ENCODE results near the gene SEMA6A. TPM values are rescaled to one million over a fixed set of nuclear protein-coding genes. Genes with fewer than 3 reads are reported as not detected.

SEMA6A gene
- total RNA-seq, 1 experiment from 2014 or later, result 18.3 TPM

- intact Hi-C loops (cut with micrococcal nuclease; ENCODE audit: unreplicated experiment), result no loop called here
- Histone ChIP-seq H3K9me3 (no peaks in the 10 kb centered on the region), H3K4me3 (ENCODE audit: low read depth, low read length) (no peak overlapping the region), H3K27me3 (replicated peaks; ENCODE audit: control insufficient read depth, insufficient read depth, low read length) (no peaks in the 10 kb centered on the region), H3K36me3 (ENCODE audit: control insufficient read depth, insufficient read depth, low read length) (no peaks in the 10 kb centered on the region), H3K4me1 (peaks cover 7% of the 10 kb centered on the region; the same call in 1 of the 2 replicates)
- Mint-ChIP-seq H3K27me3 (ENCODE audit: insufficient read depth, unreplicated experiment) (no peaks in the 10 kb centered on the region), H3K9me3 (ENCODE audit: unreplicated experiment) (no peaks in the 10 kb centered on the region), H3K27ac (ENCODE audit: unreplicated experiment) (no peak overlapping the region), H3K36me3 (ENCODE audit: insufficient read depth, unreplicated experiment) (peaks cover 32% of the 10 kb centered on the region), H3K4me3 (ENCODE audit: unreplicated experiment) (no peak overlapping the region), H3K4me1 (ENCODE audit: low read depth, unreplicated experiment) (peaks cover 10% of the 10 kb centered on the region)
- CTCF ChIA-PET, result no interaction called here
- DNase-seq, result no peak
- no peak for TF ChIP-seq CTCF (IDR thresholded peaks at IDR 0.05; ENCODE audit: insufficient read depth in 1 of 2, low read depth in 1 of 2, low read length in 1 of 2, severe bottlenecking in 1 of 2, unreplicated experiment in 1 of 2)
- BruUV-seq (replicated peaks), result no TSS peak
- POLR2A ChIA-PET, result no interaction called here
Measured at GRCh38 chr5:116488356-116489041, 86.1 kb downstream of the SEMA6A start.

GRCh38 chr5:116487045-116487444, 87.6 kb downstream of the SEMA6A start:
- Mint-ChIP-seq H3K27ac (ENCODE audit: unreplicated experiment) (no peak overlapping the region), H3K36me3 (ENCODE audit: insufficient read depth, unreplicated experiment) (peaks cover 27% of the 10 kb centered on the region)

GRCh38 chr5:116486588-116486987, 88.0 kb downstream of the SEMA6A start:
- no peak overlapping the region for H3K4me3 Mint-ChIP-seq (ENCODE audit: unreplicated experiment)
- no TSS peak for BruUV-seq (replicated peaks)
- H3K4me1 Mint-ChIP-seq (ENCODE audit: low read depth, unreplicated experiment), result no peaks in the 10 kb centered on the region
- no peaks in the 10 kb centered on the region for H3K27me3 ChIP-seq (replicated peaks; ENCODE audit: control insufficient read depth, insufficient read depth, low read length)
- no peak for DNase-seq
- no peak for TF ChIP-seq CTCF (IDR thresholded peaks at IDR 0.05; ENCODE audit: insufficient read depth in 1 of 2, low read depth in 1 of 2, low read length in 1 of 2, severe bottlenecking in 1 of 2, unreplicated experiment in 1 of 2)
- H3K4me3 ChIP-seq (ENCODE audit: low read depth, low read length), result no peak overlapping the region
- POLR2A ChIA-PET, result no interaction called here
- intact Hi-C loops (cut with micrococcal nuclease; ENCODE audit: unreplicated experiment), result no loop called here
- no peaks in the 10 kb centered on the region; the same call in 1 of the 2 replicates for H3K36me3 ChIP-seq (ENCODE audit: control insufficient read depth, insufficient read depth, low read length)
- no peaks in the 10 kb centered on the region for H3K9me3 Mint-ChIP-seq (ENCODE audit: unreplicated experiment)
- H3K9me3 ChIP-seq, result no peaks in the 10 kb centered on the region
- H3K27ac Mint-ChIP-seq (ENCODE audit: unreplicated experiment), result no peak overlapping the region
- CTCF ChIA-PET, result no interaction called here
- H3K4me1 ChIP-seq, result no peaks in the 10 kb centered on the region
- peaks cover 27% of the 10 kb centered on the region for H3K36me3 Mint-ChIP-seq (ENCODE audit: insufficient read depth, unreplicated experiment)
- no peaks in the 10 kb centered on the region for H3K27me3 Mint-ChIP-seq (ENCODE audit: insufficient read depth, unreplicated experiment)

More at GRCh38 chr5:116487045-116487444, 87.6 kb downstream of the SEMA6A start:
- no peak for DNase-seq
- TF ChIP-seq CTCF (IDR thresholded peaks at IDR 0.05; ENCODE audit: insufficient read depth in 1 of 2, low read depth in 1 of 2, low read length in 1 of 2, severe bottlenecking in 1 of 2, unreplicated experiment in 1 of 2), result no peak
- peaks cover under 1% of the 10 kb centered on the region for H3K4me1 Mint-ChIP-seq (ENCODE audit: low read depth, unreplicated experiment)
- no peaks in the 10 kb centered on the region for H3K9me3 Mint-ChIP-seq (ENCODE audit: unreplicated experiment)
- Histone ChIP-seq H3K4me1 (no peaks in the 10 kb centered on the region), H3K36me3 (ENCODE audit: control insufficient read depth, insufficient read depth, low read length) (no peaks in the 10 kb centered on the region), H3K9me3 (no peaks in the 10 kb centered on the region), H3K27me3 (replicated peaks; ENCODE audit: control insufficient read depth, insufficient read depth, low read length) (no peaks in the 10 kb centered on the region), H3K4me3 (ENCODE audit: low read depth, low read length) (no peak overlapping the region)
- H3K4me3 Mint-ChIP-seq (ENCODE audit: unreplicated experiment), result no peak overlapping the region
- BruUV-seq (replicated peaks), result no TSS peak
- intact Hi-C loops (cut with micrococcal nuclease; ENCODE audit: unreplicated experiment), result no loop called here
- CTCF ChIA-PET, result no interaction called here
- no peaks in the 10 kb centered on the region for H3K27me3 Mint-ChIP-seq (ENCODE audit: insufficient read depth, unreplicated experiment)
- POLR2A ChIA-PET, result no interaction called here
